Astrocyte of the cerebellum (primary cell): ENCODE data around the gene RAPGEF5.
"Not testable (repeated sequence)": the region's sequence is repeated elsewhere in the genome, so short reads cannot be mapped to it uniquely, and the experiment has no call there.

Experiments
- DNase-seq: peaks from one replicate; pipeline ENCODE4 v3.0.0-alpha.2; 2011; ENCODE audit warnings: low read depth
- H3K4me3 ChIP-seq: 2 replicates; pipeline ENCODE4 v1.5.1; 2011; ENCODE audit warnings: mild to moderate bottlenecking, low read depth, low read length, moderate library complexity
- in situ Hi-C: cut with HindIII; loops from 2 replicates; pipeline ENCODE4 v1.10.0; 2017; ENCODE audit warnings: low sequenced_read_pairs
- TF ChIP-seq, protein P1 (sequence below): IDR thresholded peaks from 2 replicates; pipeline ENCODE4 v1.5.1; 2012; ENCODE audit warnings: low read length, low read depth, moderate library complexity, mild to moderate bottlenecking; ENCODE audit errors: missing control alignments

Gene RAPGEF5

DNA sequence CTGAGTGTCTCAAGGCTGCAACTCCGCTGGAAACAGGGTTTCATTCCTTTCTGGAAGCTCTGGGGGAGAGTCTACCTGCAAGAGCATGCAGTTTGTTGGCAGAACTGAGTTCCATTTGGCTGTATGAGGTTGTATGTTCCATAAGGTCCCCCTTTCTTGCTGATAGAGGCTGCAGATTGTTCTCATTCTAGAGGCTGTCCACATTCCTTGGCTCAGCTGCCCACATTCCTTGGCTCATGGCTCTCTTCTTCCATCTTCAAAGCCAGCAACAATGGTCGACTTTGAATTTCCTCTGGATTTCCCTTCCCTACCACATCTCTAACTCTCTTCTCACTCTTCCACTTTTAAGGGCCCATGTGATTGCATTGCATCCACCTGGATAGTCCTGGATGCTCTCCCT lies 264.0 kb downstream of the RAPGEF5 start:
- no peak overlapping the region for H3K4me3 ChIP-seq
- TF ChIP-seq, protein P1, sequence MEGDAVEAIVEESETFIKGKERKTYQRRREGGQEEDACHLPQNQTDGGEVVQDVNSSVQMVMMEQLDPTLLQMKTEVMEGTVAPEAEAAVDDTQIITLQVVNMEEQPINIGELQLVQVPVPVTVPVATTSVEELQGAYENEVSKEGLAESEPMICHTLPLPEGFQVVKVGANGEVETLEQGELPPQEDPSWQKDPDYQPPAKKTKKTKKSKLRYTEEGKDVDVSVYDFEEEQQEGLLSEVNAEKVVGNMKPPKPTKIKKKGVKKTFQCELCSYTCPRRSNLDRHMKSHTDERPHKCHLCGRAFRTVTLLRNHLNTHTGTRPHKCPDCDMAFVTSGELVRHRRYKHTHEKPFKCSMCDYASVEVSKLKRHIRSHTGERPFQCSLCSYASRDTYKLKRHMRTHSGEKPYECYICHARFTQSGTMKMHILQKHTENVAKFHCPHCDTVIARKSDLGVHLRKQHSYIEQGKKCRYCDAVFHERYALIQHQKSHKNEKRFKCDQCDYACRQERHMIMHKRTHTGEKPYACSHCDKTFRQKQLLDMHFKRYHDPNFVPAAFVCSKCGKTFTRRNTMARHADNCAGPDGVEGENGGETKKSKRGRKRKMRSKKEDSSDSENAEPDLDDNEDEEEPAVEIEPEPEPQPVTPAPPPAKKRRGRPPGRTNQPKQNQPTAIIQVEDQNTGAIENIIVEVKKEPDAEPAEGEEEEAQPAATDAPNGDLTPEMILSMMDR, result no peak
- DNase-seq, result peak; percentile 26
- in situ Hi-C loops, result no loop called here

DNA sequence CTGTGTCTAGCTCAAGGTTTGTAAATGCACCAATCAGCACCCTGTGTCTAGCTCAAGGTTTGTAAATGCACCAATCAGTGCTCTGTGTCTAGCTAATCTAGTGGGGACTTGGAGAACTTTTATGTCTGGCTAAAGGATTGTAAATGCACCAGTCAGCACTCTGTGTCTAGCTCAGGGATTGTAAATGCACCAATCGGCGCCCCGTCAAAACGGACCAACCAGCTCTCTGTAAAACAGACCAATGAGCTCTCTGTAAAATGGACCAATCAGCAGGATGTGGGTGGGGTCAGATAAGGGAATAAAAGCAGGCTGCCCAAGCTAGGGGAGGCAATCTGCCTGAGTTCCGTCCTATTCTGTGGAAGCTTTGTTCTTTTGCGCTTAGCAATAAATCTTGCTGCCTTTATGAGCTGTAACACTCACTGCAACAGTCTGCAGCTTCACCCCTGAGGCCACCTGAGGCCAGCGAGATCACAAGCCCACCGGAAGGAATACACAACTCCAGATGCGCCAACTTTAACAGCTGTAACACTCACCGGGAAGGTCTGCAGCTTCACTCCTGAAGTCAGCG lies 265.9 kb downstream of the RAPGEF5 start:
- in situ Hi-C loops, H3K4me3 ChIP-seq: not testable (repeated sequence)

DNA sequence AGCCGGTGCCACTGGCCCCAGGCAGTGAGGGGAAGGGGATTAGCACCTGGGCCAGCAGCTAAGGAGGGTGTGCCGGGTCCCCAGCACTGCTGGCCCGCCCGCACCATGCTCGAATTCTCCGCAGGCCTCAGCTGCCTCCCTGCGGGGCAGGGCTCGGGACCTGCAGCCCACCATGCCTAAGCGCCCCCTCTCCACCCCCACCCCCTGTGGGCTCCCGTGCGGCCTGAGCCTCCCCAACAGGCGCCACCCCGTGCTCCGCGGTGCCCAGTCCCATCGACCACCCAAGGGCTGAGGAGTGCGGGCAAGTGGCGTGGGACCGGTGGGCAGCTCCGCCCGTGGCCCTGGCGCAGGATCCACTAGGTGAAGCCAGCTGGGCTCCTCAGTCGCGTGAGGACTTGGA lies 266.4 kb downstream of the RAPGEF5 start:
- in situ Hi-C loops, result no loop called here
- H3K4me3 ChIP-seq, result no peak overlapping the region
- no peak for DNase-seq
- TF ChIP-seq, protein P1, result no peak

More for the DNA sequence above, 265.9 kb downstream of the RAPGEF5 start:
- DNase-seq, result not testable (repeated sequence)

DNA sequence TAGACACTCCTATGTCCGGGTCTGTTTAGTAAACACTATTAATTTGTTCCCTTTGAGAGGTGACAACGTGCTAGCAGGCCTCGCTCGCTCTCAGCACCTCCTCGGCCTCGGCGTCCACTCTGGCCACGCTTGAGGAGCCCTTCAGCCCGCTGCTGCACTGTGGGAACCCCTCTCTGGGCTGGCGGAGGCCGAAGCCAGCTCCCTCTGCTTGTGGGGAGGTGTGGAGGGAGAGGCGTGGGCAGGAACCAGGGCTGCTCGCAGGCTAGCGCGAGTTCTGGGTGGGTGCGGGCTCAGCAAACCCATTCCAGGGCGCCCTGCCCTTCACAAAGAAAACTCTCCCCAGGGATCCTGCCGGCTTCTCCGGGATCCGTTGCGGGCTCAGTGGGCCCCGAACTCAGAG lies 266.8 kb downstream of the RAPGEF5 start:
- in situ Hi-C loops, result no loop called here
- H3K4me3 ChIP-seq, result no peak overlapping the region
- DNase-seq, result no peak
- TF ChIP-seq, protein P1, result no peak

DNA sequence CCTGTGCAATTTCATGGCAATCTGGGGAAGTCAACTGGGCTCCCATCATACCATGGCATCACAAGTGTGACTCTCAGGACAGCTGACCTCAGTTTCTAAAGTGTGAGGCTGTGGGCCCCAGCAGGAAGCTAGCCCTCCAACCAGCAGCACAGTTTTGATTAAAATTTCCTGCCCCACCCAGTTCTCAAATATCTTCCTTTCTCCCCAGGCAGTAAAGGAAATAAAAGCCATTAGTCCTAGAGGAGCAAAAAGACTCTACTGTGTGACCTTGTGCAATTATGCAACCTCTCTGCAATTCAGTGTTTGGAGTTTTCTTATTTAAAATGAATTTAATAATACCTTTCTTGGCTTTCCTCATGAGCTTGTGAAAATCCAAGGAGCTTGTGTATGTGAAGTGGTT lies 268.1 kb downstream of the RAPGEF5 start:
- DNase-seq, result no peak
- in situ Hi-C loops, result no loop called here
- no peak overlapping the region for H3K4me3 ChIP-seq
- TF ChIP-seq, protein P1, result no peak

DNA sequence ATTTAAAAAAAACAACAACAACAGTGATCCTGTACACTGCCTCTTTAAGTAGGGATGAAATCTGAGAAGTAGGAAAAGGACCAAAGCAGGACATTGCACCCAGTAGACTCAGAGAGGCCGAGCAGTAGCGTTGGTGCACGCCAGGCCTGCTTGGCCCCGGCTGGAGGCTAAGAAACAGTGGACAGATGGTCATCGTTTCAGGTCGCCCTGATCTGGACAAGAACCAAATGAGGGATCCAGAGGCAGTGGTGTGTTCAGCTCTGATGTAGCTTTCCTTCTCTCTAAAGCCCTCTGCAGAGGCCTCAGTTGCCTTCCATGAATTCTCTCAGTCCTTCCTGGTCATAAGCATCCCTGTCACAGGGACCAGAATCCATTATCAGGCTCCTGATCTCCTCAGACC lies 269.1 kb downstream of the RAPGEF5 start:
- in situ Hi-C loops, result no loop called here
- TF ChIP-seq, protein P1, result no peak
- no peak overlapping the region for H3K4me3 ChIP-seq
- DNase-seq, result no peak

DNA sequence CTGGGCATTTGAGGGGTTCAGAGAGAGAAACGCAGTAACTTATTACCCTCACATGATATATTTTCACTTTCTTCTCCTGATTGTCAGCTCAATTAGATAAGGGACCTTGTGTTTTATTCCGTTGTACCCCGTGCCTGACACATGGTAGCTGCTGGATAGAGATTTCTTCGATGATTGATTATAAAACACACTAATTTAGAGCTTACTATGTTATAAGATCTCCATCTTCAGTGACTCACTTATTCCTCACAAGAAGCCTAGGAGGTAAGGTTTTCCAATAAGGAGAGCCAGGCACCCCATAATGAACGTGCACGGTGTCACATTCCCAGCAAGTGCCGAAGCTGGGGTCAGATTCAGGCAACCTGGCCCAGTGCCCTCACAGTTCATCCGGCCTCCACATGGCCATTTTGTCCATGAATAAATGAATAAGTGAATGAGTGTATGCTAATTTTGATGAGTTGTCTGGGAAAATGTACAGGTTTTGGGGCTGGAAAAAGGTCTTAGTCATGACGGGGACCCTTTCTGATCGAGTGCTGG lies 273.2 kb downstream of the RAPGEF5 start:
- H3K4me3 ChIP-seq, result peak overlapping the region; percentile 64
- DNase-seq, result no peak
- in situ Hi-C loops, result no loop called here
- TF ChIP-seq, protein P1, result no peak
